ENCODE data around the gene MZT2B. TPM values are rescaled to one million over a fixed set of nuclear protein-coding genes. Genes with fewer than 3 reads are reported as not detected.
"Not testable (repeated sequence)": the region's sequence is repeated elsewhere in the genome, so short reads cannot be mapped to it uniquely, and the experiment has no call there.

MZT2B gene
- total RNA-seq, 1 donor from 2014 or later: 152 TPM

GRCh38 chr2:130152816-130153595 is 29.1 kb upstream of the MZT2B start:
- H3K36me3 Mint-ChIP-seq (ENCODE audit: low read depth, unreplicated experiment): peaks cover 4% of the 10 kb centered on the region
- no peak overlapping the region for H3K27ac Mint-ChIP-seq (ENCODE audit: unreplicated experiment)
- H3K4me3 Mint-ChIP-seq (ENCODE audit: unreplicated experiment): no peak overlapping the region

GRCh38 chr2:130153721-130154422 is 28.2 kb upstream of the MZT2B start:
- not testable (repeated sequence) for H3K36me3 Mint-ChIP-seq (ENCODE audit: low read depth, unreplicated experiment); H3K27ac Mint-ChIP-seq (ENCODE audit: unreplicated experiment); H3K4me1 Mint-ChIP-seq (ENCODE audit: unreplicated experiment); H3K4me3 Mint-ChIP-seq (ENCODE audit: unreplicated experiment); H3K27me3 Mint-ChIP-seq (ENCODE audit: unreplicated experiment); H3K9me3 Mint-ChIP-seq (ENCODE audit: unreplicated experiment); DNase-seq (ENCODE audit: low spot score)

More at GRCh38 chr2:130152816-130153595, 29.1 kb upstream of the MZT2B start:
- no peak for DNase-seq (ENCODE audit: low spot score)
- Mint-ChIP-seq H3K4me1 (ENCODE audit: unreplicated experiment) (no peaks in the 10 kb centered on the region), H3K27me3 (ENCODE audit: unreplicated experiment) (peaks cover 5% of the 10 kb centered on the region), H3K9me3 (ENCODE audit: unreplicated experiment) (no peaks in the 10 kb centered on the region)
- TF ChIP-seq CTCF (IDR thresholded peaks at IDR 0.05; ENCODE audit: unreplicated experiment): no peak

- H3K27ac Mint-ChIP-seq (ENCODE audit: unreplicated experiment): not testable (repeated sequence)
Observed at GRCh38 chr2:130154423-130154770, 27.7 kb upstream of the MZT2B start.

GRCh38 chr2:130154773-130155765 is 27.0 kb upstream of the MZT2B start:
- Mint-ChIP-seq H3K36me3 (ENCODE audit: low read depth, unreplicated experiment) (peaks cover 5% of the 10 kb centered on the region), H3K27ac (ENCODE audit: unreplicated experiment) (no peak overlapping the region), H3K27me3 (ENCODE audit: unreplicated experiment) (peaks cover 3% of the 10 kb centered on the region), H3K4me3 (ENCODE audit: unreplicated experiment) (no peak overlapping the region), H3K9me3 (ENCODE audit: unreplicated experiment) (no peaks in the 10 kb centered on the region), H3K4me1 (ENCODE audit: unreplicated experiment) (no peaks in the 10 kb centered on the region)
- DNase-seq (ENCODE audit: low spot score): no peak
- TF ChIP-seq CTCF (IDR thresholded peaks at IDR 0.05; ENCODE audit: unreplicated experiment): no peak

More at GRCh38 chr2:130154423-130154770, 27.7 kb upstream of the MZT2B start:
- H3K9me3 Mint-ChIP-seq (ENCODE audit: unreplicated experiment); DNase-seq (ENCODE audit: low spot score); H3K36me3 Mint-ChIP-seq (ENCODE audit: low read depth, unreplicated experiment); H3K4me3 Mint-ChIP-seq (ENCODE audit: unreplicated experiment); H3K4me1 Mint-ChIP-seq (ENCODE audit: unreplicated experiment); H3K27me3 Mint-ChIP-seq (ENCODE audit: unreplicated experiment): not testable (repeated sequence)

GRCh38 chr2:130155956-130156623 is 26.0 kb upstream of the MZT2B start:
- H3K27ac Mint-ChIP-seq (ENCODE audit: unreplicated experiment): peak overlapping the region; percentile 13
- not testable (repeated sequence) for H3K4me1 Mint-ChIP-seq (ENCODE audit: unreplicated experiment); H3K36me3 Mint-ChIP-seq (ENCODE audit: low read depth, unreplicated experiment); H3K9me3 Mint-ChIP-seq (ENCODE audit: unreplicated experiment); H3K27me3 Mint-ChIP-seq (ENCODE audit: unreplicated experiment); H3K4me3 Mint-ChIP-seq (ENCODE audit: unreplicated experiment)
- peak; percentile 54 for DNase-seq (ENCODE audit: low spot score)
- TF ChIP-seq CTCF (IDR thresholded peaks at IDR 0.05; ENCODE audit: unreplicated experiment): peak; percentile 19

All from endothelial cell (in vitro differentiated cells).